Measurements from ENCODE around the gene CREB3. TPM values are rescaled to one million over a fixed set of nuclear protein-coding genes. Genes with fewer than 3 reads are reported as not detected.

Gene CREB3
- total and polyA plus RNA-seq, 2 experiments from 2014 or later: 20.3 to 32.4 TPM

GRCh38 chr9:35727676-35728040 is 4.8 kb upstream of the CREB3 start (continued):
- TF ChIP-seq REST (IDR thresholded peaks at IDR 0.05; ENCODE audit: unreplicated experiment) (no peak), ZNF331 (CRISPR knock-in tag; IDR thresholded peaks at IDR 0.05; ENCODE audit: low read depth) (no peak), STAT1 (IDR thresholded peaks at IDR 0.05; ENCODE audit: unreplicated experiment) (no peak), EZH2phosphoT487 (IDR thresholded peaks at IDR 0.05; ENCODE audit: unreplicated experiment) (no peak), JUNB (IDR thresholded peaks at IDR 0.05; ENCODE audit: unreplicated experiment) (no peak), NANOG (IDR thresholded peaks at IDR 0.05; ENCODE audit: borderline replicate concordance) (no peak)

DNA sequence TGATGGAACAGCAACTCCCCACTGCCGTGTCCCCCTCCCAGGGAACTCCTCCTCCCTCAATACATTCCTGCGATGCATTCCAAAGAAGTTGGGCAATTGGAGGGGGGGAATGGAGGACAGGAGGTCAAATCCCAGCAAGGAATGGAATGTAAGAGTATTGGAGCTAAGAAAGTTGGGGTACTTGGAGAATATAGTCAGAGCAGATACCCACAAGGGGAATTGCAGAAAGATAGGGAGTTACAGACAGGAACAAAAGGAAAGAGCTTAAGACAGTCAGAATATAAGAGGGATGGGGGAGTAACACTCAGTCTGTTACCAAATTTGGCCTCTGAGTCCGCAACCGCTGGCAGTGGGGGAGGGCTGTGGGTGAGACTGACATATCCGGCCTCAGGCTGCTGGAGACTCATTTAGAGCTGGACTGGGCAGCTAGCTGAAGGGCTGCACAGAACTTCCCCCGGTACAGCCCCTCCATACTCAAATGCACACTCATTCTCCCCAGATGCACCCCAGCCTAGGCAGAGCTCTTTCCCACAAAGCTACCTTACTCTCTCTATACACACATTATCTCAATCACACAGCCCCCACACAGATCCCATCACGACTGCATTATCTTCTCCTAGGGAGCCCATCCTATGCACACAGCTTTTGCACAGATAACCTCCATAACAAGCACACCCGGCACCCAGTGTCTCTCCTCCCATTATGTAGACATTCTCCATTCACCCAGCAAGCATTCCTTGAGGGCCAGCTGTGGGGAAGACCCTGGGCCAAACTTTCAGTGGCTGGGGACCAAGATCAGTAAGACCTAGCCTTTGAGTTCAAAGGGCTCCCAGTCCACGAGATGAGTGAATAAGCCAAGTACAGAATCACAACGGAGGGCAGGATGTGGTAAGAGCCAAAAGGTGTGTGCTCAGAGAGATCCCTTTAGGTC is 4.2 kb upstream of the CREB3 start:
- H3K4me1 Mint-ChIP-seq: peaks cover 12% of the 10 kb centered on the region
- Histone ChIP-seq H3F3A (replicated peaks; ENCODE audit: low read depth) (peaks cover 3% of the 10 kb centered on the region; the same call in 1 of the 2 replicates), H3K36me3 (ENCODE audit: insufficient read depth) (peaks cover 10% of the 10 kb centered on the region), H3K27ac (ENCODE audit: low read depth) (peak overlapping the region; percentile 1), H3K4me2 (peak overlapping the region; percentile 53), H4K20me1 (replicated peaks; ENCODE audit: insufficient read depth) (peaks cover 4% of the 10 kb centered on the region; the same call in 1 of the 2 replicates), H3K27me3 (ENCODE audit: insufficient read depth) (no peaks in the 10 kb centered on the region), H2AFZ (no peak overlapping the region), H3K79me2 (replicated peaks; ENCODE audit: insufficient read depth) (peaks cover 43% of the 10 kb centered on the region), H3K9me2 (ENCODE audit: insufficient read depth) (no peaks in the 10 kb centered on the region), H3K4me3 (peak overlapping the region; percentile 26), H3K4me1 (ENCODE audit: insufficient read depth) (peaks cover 41% of the 10 kb centered on the region)
- peaks cover 8% of the 10 kb centered on the region for H3K27me3 Mint-ChIP-seq (ENCODE audit: insufficient read depth, low read depth, poor library complexity)
- ATAC-seq (peak; percentile 6), DNase-seq (ENCODE audit: low spot score) (peak; percentile 92)
- H3K27ac Mint-ChIP-seq: no peak overlapping the region
- H3K9me3 Mint-ChIP-seq: no peaks in the 10 kb centered on the region; the same call in 2 of the 3 replicates
- H3K4me3 Mint-ChIP-seq: no peak overlapping the region
- TF ChIP-seq ETS1 (IDR thresholded peaks at IDR 0.05): 0 out of 2 replicates have a peak, but pooled peaks have one; percentile 37
- TF ChIP-seq NANOG (IDR thresholded peaks at IDR 0.05; ENCODE audit: borderline replicate concordance): no peak
- TF ChIP-seq ZNF462 (CRISPR knock-in tag; IDR thresholded peaks at IDR 0.05): 0 out of 2 replicates have a peak, but pooled peaks have one; percentile 35
- no peak for TF ChIP-seq CTCF (conservative IDR thresholded peaks at IDR 0.05; ENCODE audit: low read depth in 2 of 2)
- peaks cover 25% of the 10 kb centered on the region for H3K36me3 Mint-ChIP-seq (ENCODE audit: low read depth)
